RCC 7860 (cell line): ENCODE measurements around the gene VMP1.
"Not testable (repeated sequence)": the region's sequence is repeated elsewhere in the genome, so short reads cannot be mapped to it uniquely, and the experiment has no call there.

ENCODE experiments used
- DNase-seq: peaks from one replicate; pipeline ENCODE4 v3.0.0-alpha.2; 2015; ENCODE audit warnings: low spot score
- FAIRE-seq: peaks from 2 replicates; lab custom pipeline; 2012; peaks lifted over from hg19 to GRCh38; lab: Jason Lieb, UNC

Gene VMP1

DNA sequence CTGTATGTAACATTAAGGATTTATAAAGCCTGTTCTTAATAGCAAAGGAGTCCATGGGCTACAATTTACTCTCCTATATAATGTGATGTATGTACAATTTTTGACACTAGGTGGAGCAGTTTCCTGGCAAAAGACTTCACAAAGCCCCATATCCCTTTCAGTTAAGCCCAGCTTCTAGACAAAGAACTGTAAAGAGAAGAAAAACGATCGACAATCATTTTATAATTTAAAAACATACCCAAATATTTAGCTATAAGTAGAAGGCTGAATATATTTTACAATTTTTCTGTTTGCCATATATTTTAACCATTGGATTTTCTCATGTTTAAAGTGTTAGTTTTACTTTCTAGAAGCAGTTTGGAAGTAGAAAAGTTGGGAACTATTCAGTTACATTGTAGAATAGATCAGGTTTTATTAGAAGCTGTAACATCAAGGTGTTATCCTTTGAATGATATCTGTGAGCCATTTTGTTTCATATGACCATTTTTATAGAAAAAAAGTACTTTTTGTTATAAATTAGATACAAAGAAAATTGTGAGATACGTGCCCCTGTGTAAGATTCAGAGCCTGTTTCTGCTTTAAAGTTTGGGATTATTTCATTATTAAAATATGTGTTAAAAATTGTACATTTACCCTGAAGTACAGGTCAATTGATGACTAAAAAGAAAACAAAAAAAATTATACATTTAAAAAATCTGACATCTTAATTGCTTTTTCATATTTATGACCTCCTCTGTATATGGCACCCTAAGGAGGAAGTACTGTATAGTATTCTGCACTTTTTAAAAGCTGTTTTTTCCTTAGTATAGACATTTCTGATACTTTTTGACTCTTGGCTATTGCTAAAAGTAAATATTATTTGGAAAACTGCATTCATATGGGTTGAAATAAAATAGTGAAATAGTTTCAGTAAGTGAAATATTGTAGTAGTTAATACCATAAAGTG is 46.3 kb downstream of the VMP1 start:
- no peak for FAIRE-seq
- DNase-seq: peak; percentile 81

DNA sequence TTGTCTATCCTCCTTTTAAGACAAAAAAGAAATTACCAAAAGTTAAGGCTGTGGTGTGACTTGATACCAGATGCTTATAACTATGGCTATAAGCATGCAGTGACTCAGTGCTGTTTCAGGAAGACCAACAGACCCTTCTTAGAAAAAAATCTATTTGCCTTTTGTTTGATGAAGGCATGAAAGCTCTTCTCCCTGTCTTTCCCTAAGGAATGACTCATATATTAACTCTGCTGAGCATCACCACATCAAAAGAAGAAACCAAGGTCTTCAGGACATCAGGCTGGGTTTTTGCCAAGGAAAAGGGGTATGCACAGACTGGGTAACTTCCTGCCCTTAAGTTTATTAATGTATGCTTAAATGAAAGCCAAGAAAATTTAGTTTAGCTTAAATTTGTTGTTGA is 47.1 kb downstream of the VMP1 start:
- FAIRE-seq (peak; percentile 98), DNase-seq (peak; percentile 100)

DNA sequence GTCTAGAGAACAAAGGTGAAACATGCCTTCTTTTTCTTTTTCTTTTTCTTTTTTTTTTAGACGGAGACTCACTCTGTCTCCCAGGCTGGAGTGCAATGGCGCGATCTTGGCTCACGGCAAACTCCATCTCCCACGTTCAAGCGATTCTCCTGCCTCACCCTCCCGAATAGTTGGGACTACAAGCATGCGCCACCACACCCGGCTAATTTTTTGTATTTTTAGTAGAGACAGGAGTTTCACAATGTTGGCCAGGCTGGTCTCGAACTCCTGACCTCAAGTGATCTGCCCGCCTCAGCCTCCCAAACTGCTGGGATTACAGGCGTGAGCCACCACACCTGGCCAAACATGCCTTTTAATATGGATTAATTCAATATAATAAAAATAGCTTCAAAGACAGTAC is 47.6 kb downstream of the VMP1 start:
- peak; percentile 17 for DNase-seq
- FAIRE-seq: not testable (repeated sequence)

DNA sequence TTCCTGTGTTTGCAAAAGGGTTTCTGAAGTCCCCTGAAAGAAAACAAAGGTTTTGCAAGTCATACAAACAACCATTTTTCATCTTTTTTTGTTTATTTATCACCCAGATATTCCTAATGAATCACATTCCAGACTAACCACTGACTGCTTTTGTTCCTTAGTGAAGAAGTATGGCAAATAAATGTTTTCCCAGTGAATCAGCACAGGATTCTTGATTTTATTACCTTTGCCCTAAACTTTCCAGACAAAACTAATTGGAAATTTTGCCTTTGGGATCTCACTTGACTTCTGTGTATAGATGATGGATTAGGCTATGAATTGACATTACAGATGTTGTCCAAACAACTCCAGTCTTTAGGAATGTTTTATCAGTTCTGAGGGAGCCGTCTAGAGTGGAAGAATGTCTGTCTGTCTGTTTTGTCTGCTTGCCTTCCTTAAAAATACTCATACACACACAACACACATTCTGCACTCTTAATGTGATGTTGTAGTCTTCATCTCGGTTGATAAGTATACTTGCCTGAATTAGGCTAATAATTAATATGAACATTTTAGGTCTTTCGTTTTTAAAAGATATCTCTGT is 48.9 kb downstream of the VMP1 start:
- peak; percentile 88 for DNase-seq

DNA sequence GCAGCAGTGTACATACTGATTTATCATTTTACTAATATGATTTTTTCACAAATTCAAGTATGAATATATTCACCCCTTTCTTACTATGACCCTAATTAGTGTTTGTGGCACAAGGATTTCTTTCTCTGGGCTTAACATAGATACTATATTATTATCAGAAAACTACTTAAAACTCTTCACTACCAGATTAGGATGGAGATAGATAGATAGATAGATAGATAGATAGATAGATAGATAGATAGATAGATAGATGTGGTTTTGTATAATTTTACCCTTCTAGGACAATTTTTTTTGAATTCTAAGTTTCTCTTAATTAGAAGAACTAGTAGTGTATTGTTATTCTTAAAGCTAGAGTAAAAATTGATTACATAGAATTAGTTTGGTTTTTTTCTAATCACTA is 49.6 kb downstream of the VMP1 start:
- FAIRE-seq: no peak

More for the DNA sequence above, 48.9 kb downstream of the VMP1 start:
- FAIRE-seq: peak; percentile 91

DNA sequence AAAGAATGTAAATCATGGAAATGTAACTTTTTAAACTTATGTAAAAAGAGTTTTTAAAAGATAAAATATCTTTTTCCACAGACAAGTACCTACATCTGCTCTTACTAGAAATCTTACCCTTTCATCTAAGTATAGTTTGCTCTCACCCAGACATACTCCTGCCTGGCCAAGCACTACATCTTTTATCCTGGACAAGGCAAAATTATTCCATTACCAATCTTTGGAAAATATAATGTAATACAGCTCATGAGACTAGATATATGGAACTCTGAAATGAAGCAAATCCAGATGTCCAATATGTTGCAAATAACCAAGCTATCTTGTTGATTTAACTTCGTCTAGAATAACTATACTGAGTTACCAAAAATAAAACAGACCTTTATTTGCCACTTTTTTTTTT is 50.0 kb downstream of the VMP1 start:
- DNase-seq (no peak), FAIRE-seq (no peak)

More for the DNA sequence above, 49.6 kb downstream of the VMP1 start:
- DNase-seq: no peak

DNA sequence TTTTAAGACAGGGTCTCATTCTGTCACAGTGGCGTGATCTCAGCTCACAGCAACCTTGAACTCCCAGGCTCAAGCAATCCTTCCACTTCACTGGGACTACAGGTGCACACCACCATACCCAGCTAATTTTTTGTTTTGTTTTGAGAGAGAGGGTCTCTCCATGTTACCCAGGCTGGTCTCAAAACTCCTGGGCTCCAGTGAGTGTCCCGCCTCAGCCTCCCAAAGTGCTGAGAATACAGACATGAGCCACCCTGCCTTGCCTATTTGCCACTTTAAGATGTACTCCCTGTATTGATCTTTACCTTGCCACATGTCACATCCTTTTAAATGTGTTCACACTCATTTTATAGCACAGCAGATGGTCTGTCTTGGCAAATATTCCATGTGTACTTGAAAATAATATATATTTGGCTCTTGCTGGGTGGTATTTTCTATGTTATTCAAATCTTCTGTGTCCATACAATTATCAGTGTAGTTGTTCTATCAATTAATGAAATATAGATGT is 50.5 kb downstream of the VMP1 start:
- FAIRE-seq (no peak), DNase-seq (no peak)

DNA sequence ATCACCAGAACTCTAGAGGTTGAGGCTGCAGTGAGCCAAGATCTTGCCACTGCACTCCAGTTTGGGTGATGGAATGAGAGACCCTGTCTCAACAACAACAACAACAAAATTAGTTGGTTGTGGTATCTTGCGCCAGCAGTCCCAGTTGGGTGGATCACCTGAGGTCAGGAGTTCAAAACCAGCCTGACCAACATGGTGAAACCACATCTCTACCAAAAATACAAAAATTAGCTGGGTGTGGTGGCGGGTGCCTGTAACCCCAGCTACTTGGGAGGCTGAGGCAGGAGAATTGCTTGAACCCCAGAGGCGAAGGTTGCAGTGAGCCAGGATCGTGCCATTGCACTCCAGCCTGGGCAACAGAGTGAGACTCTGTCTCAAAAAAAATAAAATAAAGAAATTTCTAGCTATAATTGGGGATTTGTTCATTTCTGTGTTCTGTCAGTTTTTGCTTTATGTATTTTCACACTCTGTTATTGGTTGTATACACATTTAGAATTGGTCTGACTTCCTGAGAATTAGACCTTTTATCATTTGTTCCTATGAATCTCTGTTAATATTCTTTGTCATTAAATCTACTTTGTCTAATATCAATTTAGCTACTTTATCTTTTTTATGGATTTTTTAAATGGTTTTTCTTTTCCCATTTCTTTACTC is 51.7 kb downstream of the VMP1 start:
- DNase-seq, FAIRE-seq: not testable (repeated sequence)

DNA sequence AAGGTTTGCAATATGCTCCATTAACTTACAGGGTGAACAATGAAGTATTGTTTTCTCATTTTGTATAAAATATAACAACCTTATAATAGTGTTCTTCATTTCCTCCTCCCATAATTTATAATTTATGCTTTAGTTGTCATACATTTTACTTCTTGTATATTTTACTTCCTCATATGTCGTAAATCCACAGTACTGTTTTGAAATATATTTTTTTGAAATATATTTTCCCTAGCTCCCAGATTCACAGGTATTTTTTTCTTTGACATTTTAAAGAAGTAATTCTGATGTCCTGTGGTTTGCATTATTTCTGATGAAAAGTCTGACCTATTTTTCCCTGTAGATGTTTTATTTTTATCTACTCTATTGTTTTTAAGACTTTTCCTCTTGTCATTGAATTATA is 52.7 kb downstream of the VMP1 start:
- no peak for FAIRE-seq

DNA sequence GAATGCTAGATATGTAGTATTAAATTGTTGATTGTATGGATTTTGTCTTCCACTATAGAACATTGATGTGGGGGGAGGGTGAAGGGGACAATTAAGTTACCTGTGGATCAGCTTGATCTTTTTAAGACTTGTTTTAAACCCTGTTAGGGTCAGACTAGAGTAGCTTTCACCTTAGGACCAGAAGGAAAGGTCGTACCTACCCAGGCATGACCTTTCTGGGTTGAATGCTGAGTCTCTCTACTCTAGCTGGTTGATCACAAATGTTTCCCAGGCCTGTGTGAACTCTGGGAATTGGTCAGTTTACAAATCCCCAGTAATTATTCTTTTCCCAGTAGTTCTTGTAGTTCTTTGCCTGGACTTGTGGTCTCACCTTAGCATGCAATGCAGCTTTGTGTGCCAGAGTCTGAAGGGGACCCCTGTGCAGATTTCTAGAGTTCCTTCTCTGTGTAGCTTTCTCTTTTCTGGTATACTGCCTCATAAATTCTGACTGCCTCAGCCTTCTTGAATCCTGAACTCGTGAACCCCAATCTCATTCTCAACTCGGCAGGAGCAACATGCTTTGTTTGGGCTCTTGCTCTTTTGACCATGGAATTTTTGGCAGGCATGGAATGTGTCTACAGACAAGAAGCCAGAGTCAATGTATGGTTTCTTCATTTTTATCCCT is 54.1 kb downstream of the VMP1 start:
- DNase-seq: peak; percentile 62
- FAIRE-seq: peak; percentile 74

More for the DNA sequence above, 52.7 kb downstream of the VMP1 start:
- no peak for DNase-seq

DNA sequence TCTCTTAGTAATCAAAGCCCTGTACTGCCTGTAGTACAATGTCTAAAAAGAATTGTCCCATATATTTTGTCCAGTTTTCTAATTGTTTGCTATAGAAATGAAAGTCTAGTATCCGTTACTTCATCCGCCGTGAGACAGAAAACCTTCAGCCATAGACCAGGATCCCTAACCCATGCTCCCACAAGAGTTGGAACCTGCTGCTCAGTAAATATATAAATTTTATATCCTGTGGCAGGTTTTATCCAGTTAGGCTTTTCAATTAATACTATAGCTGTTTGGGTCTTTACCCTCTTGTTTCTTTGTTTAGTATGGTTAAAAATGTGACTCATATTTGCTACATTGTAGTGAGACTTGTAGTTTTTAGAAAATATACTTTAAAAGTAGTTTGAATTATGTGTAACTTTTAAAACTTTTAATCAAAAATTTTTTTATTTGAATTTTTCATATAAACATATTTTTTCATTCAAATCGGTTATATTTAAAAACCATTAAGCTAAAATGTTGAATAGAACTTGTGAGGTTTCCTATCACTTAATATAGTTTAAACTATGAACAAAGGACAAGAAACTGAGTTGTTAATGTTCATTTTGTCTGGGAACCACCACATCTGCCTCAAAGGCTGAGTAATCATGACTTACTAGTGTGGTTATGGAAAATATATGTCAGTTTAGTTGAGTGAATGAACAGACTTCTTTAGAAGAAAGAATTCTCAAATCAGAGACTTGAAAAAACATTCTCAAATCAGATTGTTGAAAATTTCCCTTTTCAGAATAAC is 54.8 kb downstream of the VMP1 start:
- DNase-seq (peak; percentile 82), FAIRE-seq (peak; percentile 97)

DNA sequence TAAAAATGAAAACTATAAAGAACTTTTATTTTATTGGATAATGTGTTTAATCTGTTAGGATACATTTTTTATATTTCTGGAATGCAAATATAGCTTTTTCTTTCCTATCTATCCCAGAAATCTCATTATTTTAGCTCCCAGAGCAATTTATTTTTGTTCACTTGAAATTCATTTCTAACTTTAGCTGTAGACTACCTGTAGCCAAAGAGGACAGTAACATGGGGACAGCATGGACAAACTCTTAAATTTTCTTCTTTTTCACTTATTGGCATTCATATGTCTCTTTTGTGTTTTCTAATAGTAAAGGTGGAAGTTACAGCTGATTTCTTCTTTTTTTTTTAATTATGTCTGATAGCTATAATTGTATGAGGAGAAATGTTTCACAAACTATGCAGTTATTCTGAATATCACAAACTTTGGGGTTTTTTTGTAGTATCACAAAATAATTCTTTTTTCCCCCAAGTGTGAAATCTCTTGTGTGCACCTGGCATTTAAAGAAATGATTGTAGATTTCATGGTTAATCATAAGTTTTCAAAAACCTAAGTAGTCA is 55.4 kb downstream of the VMP1 start:
- DNase-seq: no peak
- no peak for FAIRE-seq

DNA sequence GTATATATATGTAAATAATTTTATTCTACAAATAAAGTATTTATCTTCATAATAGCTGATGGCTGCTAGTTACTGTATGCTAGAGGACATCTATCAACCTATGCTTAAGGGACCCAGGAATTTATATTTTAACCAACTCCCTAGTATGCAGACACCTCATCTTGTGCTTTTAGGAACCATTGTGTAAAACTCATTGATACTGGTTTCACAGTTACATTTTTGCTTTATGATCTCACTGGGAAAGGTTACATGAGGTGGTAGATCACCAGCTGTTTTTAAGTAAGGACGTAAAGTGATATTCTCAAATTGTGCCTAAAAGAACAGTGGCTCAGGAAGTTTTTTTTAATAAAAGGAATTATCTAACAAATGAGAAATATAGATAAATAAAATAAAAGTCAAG is 56.4 kb downstream of the VMP1 start:
- DNase-seq (peak; percentile 74), FAIRE-seq (no peak)

DNA sequence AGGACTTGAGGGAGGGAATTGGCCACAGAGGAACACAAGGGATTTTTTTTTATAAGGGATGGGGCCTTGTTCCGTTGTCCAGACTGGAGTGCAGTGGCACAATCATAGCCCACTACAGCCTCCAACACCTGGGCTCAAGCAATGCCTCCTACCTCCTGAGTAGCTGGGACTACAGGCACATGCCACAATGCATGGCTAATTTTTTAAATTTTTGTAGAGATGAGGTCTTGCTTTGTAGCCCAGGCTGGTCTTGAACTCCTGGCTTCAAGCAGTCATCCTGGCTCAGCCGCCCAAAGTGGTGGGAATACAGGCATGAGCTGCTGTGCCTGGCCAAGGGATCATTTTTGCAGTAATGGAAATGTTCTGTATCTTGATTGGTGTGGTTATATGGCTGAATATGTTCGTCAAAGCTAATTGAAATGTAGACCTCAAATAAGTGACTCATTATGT is 56.9 kb downstream of the VMP1 start:
- no peak for FAIRE-seq

DNA sequence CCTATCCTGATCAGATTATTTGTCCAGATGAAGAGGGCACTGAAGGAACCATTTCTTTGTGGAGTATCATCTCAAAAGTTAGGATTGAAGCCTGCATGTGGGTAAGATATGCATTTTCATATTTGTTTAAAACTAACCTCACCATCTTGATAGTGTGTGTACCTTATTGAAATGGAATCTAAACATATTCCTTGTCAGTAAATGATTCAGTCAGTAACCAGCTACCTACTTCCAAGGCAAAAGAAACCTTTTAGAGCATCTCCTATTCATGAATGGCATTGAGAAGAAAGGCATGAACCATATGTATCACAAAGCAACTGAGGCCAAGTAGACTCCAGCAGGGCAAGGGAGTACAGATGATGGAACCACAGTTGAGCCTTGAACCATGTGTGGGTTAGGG is 57.6 kb downstream of the VMP1 start:
- DNase-seq (no peak), FAIRE-seq (no peak)

More for the DNA sequence above, 56.9 kb downstream of the VMP1 start:
- DNase-seq: no peak

DNA sequence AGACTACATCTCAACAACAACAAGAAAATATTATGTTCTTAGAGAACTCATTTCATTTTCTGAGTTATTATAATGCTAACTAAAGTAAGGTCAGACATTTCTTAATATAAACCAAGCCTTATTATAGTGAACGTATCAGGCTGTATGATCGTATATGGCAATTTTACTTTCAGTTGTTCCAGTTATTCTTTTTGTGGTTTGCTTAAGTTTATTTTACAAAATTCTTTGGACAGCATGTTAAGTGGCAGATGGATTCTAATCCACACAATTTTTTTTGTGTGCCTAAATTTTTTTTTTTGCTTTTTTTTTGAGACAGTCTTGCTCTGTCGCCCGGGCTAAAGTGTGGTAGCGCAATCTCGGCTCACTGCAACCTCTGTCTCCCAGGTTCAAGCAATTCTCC is 59.0 kb downstream of the VMP1 start:
- DNase-seq: no peak
- FAIRE-seq: no peak

DNA sequence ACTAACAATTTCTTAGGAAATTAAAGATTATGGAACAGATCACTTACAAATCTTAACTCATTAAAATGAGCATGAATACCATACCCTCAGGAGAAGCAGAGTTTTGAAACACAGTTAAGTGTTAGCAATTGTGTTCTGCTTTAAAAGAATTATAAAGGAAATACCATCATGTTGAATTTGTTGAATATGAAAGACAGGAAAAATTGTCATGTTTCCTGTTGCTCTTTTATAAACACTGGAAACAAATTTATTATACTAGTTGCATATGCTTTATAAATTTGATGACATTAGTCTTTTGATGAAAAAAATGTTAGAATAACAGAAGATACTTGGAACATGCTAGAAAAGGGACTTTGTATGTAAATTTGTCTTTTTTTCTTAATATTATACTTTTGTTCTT is 59.7 kb downstream of the VMP1 start:
- DNase-seq (no peak), FAIRE-seq (no peak)

DNA sequence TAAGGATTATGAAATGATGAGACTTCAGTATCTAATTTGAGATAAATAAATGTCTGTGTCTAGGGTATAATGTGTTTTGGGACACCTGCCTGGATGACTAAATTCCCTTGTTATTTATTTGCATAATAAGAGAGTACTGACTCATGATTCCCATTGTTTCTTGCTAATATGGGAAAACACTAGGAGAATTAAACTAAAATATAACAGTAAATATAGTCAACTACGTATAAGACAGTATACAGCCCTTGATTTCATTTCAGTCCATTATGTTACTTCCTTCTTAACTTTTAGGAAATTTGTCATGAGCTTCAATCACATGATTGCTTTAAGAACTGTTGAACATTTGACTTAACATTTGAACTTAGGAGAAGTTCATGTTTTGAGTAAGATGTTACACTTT is 62.4 kb downstream of the VMP1 start:
- FAIRE-seq: no peak
- DNase-seq: no peak

DNA sequence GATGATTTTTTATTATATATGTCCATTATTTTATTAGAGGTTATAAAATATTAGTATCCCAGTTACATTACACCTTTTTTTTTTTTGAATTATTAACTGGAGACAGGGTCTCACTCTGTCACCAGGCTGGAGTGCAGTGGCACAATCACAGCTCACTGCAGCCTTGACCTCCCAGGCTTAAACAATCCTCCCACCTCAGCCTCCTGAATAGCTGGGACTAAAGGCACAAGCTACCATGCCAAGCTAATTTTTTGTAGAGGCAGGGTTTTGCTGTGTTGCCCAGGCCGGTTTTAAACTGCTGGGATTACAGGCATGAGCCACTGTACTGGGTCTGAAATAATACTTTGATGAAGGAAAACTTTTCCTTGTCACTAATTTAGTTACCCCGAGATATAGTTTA is 63.6 kb downstream of the VMP1 start:
- DNase-seq (no peak), FAIRE-seq (no peak)
